Ramos (cell line): ENCODE data around the gene DYNC1I1.

Experiments used
- in situ Hi-C: fragments of 300-500 bp; cut with MboI; formaldehyde crosslinking; loops from one replicate; pipeline ENCODE4 v1.14.3; 2022; ENCODE audit warnings: low sequenced_read_pairs; ENCODE audit not compliant: unreplicated experiment

DYNC1I1 gene

DNA sequence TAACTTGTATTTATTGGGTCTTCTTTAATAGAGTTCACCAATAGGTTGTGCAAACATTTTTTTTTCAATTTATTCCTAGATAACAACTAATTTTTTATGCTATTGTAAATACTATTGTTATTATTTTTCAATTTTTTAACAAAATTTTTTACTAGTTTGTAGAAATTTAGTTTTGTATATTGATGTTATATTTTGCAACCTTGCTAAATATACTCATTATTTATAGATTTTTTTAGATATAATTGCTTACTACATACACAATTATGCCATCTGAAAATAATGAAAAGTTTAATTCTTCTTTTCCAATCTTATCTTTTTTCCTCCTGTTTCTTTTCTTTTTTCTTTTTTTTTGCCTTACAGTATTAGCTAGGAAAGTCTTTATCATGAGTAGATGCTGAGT, 332.6 kb downstream of the DYNC1I1 start:
- in situ Hi-C loops, result no loop called here

DNA sequence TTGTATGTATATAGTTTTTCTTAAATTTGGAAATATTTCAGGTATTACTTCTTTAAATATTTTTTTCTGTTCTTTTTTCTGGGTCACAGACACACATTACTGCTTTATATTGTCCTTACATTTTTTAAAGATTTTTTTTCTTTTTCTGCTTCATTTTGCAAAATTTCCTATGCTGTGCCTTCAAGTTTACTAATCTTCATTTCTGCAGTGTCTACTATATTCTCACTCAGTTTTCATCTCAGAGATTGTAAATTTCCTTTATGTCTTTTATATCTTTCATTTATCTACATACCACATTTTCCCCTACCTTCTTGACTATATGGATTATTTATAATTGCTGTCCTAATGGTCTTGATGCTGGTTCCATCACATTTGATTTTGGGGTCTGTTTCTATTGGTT, 339.1 kb downstream of the DYNC1I1 start:
- in situ Hi-C loops, result no loop called here

DNA sequence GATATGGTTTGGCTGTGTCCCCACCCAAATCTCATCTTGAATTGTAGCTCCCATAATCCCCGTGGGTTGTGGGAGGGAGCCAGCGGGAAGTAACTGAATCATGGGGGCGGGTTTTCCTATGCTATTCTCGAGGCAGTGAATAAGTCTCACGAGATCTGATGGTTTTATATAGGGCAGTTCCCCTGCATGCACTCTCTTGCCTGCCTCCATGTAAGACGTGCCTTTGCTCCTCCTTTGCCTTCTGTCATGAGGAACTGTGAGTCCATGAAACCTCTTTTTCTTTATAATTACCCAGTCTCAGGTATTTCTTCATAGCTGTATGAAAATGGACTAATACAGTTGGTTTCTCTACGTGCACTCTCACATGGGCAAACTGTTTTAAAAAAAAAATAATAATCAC, 341.8 kb downstream of the DYNC1I1 start:
- in situ Hi-C loops, result no loop called here

DNA sequence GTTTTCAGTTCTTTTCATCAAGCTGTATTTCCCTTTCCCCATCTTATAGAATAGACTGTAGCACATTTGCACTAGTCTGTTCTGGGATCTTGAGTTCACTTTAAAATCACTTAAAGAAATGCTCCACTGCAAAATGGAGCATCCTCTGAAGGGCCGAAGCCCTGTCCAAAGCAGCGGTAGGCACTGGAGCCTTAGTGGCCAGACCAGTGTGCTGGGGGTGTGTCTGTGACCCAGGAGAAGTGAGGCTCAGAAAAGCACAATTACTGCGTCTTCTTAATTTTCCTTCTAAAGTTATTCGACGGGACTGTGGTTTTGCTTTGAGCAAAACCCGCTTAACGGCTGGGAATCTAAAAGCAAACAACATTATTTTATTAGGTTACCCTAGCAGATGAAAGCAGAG, 343.8 kb downstream of the DYNC1I1 start:
- in situ Hi-C loops, result no loop called here

DNA sequence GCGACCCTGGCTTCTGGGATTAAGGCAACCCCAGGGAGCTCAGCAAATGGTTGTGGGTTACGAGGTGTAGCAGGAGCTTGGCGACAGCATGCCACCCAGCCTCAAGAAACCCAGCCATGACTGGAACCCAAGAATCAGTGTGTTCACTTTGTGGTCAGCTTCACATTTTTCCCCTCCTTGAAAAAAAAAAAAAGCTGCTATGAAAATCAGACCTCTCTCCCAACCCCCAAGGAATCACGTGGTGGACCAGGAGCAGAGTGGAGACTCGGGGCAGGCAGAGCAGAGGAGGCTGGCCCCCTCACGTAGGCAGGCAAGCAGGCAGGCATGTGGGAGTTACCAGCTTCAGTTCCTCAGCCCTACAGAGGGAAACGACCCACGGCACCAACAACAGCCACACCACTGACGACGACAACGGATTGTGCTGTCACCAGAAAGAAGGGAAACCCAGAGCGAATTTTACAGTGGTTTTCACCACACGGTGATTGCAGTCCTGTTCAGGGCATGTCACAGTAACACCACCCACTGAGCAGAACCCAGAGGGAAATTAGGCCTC, 346.2 kb downstream of the DYNC1I1 start:
- in situ Hi-C loops, result no loop called here

DNA sequence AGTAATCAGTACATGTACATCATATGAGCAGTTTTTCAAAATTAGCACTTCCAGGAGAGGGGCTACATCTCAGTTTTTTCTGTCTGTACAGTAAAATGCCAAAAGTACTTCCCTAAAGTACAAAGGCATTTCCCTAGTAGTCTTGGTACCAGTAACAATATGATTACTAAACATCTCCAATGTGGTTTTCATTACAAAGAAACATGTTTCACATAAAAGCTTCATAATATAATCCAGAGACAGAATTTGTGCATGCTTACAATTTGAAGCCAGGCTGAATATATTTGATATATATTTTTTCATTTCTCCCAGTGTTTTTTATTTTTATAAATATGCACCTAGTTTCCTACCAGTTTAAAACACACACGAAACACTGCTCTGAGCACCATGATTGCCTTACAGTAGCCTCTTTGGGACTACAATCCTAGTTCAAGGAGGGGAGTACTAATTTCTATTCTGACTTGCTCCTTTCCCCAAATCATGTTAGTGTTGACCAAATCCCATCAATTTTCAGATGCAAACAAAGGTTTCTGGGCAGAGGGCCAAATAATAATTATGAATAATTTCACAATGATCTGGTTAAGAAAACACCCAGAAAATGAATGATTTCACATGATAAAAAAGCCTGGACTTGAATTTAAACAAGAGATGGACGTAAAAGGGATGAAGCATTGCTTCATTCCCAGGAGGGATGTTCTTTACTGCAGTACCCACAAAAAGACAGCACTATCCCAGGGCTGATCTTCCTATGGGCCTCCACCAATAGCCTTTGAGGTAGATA, 348.3 kb downstream of the DYNC1I1 start:
- in situ Hi-C loops, result no loop called here

DNA sequence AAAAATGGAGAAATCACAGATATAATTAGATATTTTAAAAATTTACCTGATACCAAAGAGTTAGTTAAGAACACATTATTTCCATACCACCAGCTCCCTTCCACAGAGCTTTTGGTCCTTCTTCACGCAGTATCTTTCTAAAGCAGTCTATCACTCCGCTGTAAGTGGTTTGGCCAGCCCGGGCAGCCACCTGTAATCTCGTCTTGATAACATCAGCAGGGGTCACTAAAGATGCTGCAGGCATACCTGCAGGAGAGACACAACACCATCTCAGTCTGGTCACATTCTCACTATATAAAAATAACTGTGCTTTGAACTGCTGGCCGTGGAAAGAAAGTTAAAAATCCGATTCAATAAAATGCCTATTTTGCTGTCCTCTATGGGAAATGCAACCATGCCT, 349.4 kb downstream of the DYNC1I1 start:
- in situ Hi-C loops, result no loop called here

DNA sequence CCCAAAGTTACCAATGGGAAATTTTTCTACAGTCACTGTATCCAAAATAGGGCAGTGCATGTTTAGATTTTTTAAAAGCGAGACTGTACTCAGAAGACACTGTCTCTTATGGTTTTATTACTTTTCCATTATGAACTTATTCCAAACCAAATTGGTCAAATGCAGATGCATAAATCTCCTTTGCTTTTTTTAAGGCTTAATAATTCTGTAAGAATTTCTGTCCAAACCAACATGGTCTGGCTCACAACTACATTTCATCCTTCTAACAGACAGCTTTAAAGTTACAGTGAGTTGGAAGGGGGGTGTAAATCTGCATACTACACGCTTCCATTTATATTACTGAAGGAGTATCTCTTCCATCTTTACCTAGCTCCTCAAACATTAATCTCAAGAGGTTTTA, 350.4 kb downstream of the DYNC1I1 start:
- in situ Hi-C loops, result no loop called here

DNA sequence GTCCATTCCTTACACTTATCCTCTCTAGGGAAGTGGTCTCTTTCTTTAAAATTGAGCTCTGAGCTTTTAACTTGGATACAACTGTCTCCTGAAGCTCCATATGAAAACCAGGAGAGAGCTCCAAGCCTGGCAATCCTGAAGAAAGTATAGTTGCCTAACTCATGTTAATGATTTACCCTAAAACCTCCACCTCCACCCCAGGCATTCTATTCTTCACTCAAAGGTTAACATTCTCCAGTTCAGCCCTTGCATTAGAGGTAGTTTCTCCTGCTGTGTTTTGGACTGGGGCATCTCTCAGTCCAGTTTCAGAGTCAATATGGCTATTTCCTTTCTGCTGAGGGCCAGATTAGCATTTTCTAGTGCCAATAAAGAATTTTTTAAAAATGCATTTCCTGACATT, 354.0 kb downstream of the DYNC1I1 start:
- in situ Hi-C loops, result no loop called here

DNA sequence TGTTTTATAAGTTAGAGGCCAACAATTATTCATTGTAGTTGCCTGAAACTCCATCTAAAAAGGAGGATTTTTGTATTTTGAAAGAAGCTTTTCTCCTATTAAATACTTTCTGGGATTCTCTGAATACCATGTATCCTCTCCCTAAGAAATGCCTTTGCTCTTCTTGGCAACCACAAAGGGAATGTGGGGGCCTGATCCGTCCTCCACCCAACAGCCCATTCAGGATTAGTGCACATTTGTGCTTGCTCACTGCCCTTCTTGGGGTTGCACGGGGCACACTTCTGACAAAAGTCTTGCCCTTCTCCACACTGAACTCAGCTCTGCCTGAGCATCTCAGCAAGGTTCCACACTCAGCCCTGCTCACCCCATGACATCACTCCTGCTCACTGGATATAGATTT, 355.4 kb downstream of the DYNC1I1 start:
- in situ Hi-C loops, result no loop called here

DNA sequence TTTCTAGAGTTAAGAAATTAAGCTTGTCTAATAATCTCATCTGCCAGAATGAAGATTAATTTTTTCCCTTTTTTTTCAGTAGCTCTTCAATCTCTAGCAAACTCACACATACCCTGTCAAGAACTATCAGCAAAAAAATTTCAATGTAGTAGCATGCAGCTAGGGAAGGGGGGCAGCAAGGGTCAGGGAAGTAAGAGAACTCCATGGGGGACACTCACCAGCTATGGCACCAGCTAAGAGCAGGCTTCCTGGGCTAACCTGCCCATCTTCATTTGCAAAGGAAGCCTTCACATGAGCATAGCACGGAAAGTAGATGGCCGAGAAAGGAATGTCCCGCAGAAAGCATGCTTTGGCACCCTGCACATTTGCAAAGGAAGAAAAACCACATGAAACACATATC, 359.2 kb downstream of the DYNC1I1 start:
- in situ Hi-C loops, result no loop called here

DNA sequence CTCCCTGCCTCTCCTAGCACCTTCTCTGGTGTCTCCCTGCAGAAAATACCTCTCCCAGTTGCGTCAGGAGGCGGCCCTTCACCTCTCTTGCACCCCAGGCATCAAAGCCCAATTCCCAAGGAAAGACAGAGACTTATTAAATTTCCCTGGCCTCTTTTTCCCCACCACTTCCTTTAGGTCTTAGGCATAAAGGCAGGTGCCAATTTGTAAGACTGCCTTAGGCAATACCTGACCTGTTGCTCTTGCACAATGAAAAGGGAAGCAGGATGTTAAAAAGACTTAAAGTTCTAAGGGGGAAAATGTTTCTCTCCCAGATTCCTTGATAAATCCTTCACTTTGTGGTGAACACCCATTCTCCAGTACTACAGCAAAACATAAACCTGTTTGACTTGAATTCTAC, 362.9 kb downstream of the DYNC1I1 start:
- in situ Hi-C loops, result no loop called here

DNA sequence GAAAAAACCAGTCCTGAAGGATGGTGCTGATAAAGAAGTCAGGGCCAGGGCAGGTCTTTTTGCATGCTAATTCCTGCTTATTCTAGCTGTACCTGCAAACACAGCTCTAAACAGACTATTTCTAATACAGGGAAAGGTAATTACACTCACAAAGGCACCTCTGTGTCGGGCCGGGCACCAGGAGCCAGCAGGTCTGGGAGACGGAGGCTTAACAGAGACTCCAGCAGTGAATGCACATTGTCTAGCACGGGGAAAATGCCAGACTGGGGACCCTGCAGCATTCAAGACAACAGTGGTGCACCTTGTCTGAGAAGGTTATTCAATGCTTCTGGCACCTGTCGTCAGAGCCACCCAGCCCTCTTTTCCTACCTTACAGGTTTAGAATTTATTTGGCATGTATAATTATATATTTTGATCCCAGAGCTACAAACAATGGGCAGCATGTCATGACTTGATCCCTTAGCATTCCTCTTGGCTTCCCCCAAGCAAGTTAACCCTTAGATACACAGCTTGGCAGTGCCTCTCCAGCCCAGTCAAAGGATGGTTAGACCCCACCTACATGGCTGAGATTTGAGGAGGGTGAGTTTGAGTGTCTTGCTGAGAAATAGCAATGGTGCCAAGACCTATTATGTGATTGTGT, 364.4 kb downstream of the DYNC1I1 start:
- in situ Hi-C loops, result no loop called here

DNA sequence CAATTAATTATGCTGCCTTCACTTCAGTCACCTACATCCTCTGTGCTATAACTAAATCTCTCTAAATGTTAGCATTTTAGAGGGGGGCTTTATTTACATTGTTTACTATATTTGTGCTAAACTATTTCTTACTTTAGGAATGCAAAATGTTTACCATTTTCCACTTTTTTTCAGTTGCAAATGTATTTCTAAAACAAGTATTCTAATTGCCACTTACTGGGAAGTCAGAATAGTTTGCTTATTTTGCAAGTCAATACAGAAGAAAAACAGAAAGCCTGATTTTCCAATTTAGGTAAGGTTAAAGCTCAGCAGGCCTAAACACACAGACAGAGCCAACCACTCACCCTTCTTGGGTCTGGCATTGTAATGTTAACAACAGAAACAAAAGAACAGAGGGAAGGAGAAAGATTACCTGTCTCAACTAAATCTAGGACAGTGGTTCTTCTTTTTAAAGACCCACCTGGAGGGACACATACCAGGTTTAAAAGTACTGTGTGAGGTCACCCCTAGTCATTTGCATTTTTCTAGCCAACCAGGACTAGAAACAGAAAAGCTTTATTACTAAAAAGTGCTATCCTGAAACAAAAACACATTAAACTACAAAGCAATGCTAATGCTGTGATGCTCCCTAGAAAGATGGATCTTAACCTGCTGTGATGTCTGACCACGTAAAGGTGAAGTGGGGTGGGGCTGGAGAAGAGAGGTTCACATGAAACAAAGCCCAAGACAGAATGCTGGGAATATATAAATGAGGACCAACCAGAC, 371.3 kb downstream of the DYNC1I1 start:
- in situ Hi-C loops, result no loop called here

DNA sequence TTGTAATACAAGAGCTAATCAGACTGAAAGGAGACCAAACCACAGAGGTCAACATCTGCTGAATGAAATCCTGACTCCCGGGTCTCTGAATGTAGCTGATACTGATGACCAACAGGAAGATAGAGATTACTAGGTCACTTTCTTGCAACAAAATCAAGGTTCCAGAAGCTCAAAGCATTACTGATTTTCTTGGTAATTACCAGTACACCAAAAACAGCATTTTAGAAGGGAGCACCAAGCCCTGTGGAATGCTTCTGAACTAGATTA, 371.8 kb downstream of the DYNC1I1 start:
- in situ Hi-C loops, result no loop called here
